ENCODE results near the gene RGS19.
A peak's percentile ranks its signal among the peaks of the same experiment; 100 is the strongest.

RGS19 gene

GRCh38 chr20:64050261-64051032 is 28.9 kb downstream of the RGS19 start:
- CTCF ChIA-PET, result interaction anchor here (1.1 to 15.2 kb wide), 5 partner anchors 12 to 58 kb away, joined by 3 to 187 read pairs (median 5); partner anchors contain the start of genes C20orf204 and NPBWR2
- WGBS (ENCODE audit: insufficient coverage), result 52% methylated on average over 15 of the region's 23 CpGs

GRCh38 chr20:64049878-64050260 is 29.4 kb downstream of the RGS19 start:
- Histone ChIP-seq H3K4me3 (ENCODE audit: control insufficient read depth in 1 of 7, extremely low read depth in 1 of 7, insufficient read depth in 4 of 7, low read depth in 2 of 7, low read length in 6 of 7) (peak overlapping the region in 5 of 7 experiments; percentile 20 to 67 (median 50)), H3K27me3 (replicated peaks in 2 of 5; ENCODE audit: control insufficient read depth in 4 of 5, insufficient read depth in 5 of 5, low read length in 4 of 5) (peaks cover 0 to 30% (median 0%) of the 10 kb centered on the region in 5 experiments), H3K9me3 (ENCODE audit: control extremely low read depth in 1 of 5, control insufficient read depth in 4 of 5, insufficient read depth in 2 of 5, low read depth in 1 of 5, low read length in 4 of 5) (no peaks in the 10 kb centered on the region), H3K36me3 (ENCODE audit: control insufficient read depth in 4 of 4, insufficient read depth in 4 of 4, low read length in 3 of 4) (peaks cover 0 to 4% (median 0%) of the 10 kb centered on the region in 4 experiments), H3K4me1 (ENCODE audit: control extremely low read depth in 1 of 4, control insufficient read depth in 4 of 4, insufficient read depth in 4 of 4, low read length in 3 of 4) (peaks cover 2 to 89% (median 65%) of the 10 kb centered on the region in 4 experiments), H3K27ac (ENCODE audit: insufficient read depth in 1 of 2, low read depth in 1 of 2, low read length in 2 of 2, poor library complexity in 1 of 2, severe bottlenecking in 2 of 2) (peak overlapping the region in 1 of 2 experiments; percentile 61)
- ChIA-PET CTCF (interaction anchor here (1.1 to 15.2 kb wide), 5 partner anchors 11 to 58 kb away, joined by 3 to 187 read pairs (median 5); partner anchors contain the start of genes C20orf204 and NPBWR2), POLR2A (interaction anchor here (0.6 kb wide), 1 partner anchor 11 kb away, joined by 3 read pairs; no protein-coding TSS in a partner anchor)
- 8% methylated on average over 13 of the region's 16 CpGs for WGBS (ENCODE audit: insufficient coverage)
- no peak for DNase-seq

More at GRCh38 chr20:64050261-64051032, 28.9 kb downstream of the RGS19 start:
- POLR2A ChIA-PET, result no interaction called here
- peaks cover 0 to 4% (median 0%) of the 10 kb centered on the region in 4 experiments for H3K36me3 ChIP-seq (ENCODE audit: control insufficient read depth in 4 of 4, insufficient read depth in 4 of 4, low read length in 3 of 4)
- H3K27me3 ChIP-seq (replicated peaks in 2 of 5; ENCODE audit: control insufficient read depth in 4 of 5, insufficient read depth in 5 of 5, low read length in 4 of 5), result peaks cover 0 to 30% (median 0%) of the 10 kb centered on the region in 5 experiments
- H3K4me3 ChIP-seq (ENCODE audit: control insufficient read depth in 1 of 7, extremely low read depth in 1 of 7, insufficient read depth in 4 of 7, low read depth in 2 of 7, low read length in 6 of 7), result peak overlapping the region in 5 of 7 experiments; percentile 20 to 67 (median 50)
- peak in 1 of 3 donors; percentile 46 for DNase-seq
- no peaks in the 10 kb centered on the region for H3K9me3 ChIP-seq (ENCODE audit: control extremely low read depth in 1 of 5, control insufficient read depth in 4 of 5, insufficient read depth in 2 of 5, low read depth in 1 of 5, low read length in 4 of 5)
- peak overlapping the region in 1 of 2 experiments; percentile 61 for H3K27ac ChIP-seq (ENCODE audit: insufficient read depth in 1 of 2, low read depth in 1 of 2, low read length in 2 of 2, poor library complexity in 1 of 2, severe bottlenecking in 2 of 2)
- H3K4me1 ChIP-seq (ENCODE audit: control extremely low read depth in 1 of 4, control insufficient read depth in 4 of 4, insufficient read depth in 4 of 4, low read length in 3 of 4), result peaks cover 2 to 89% (median 67%) of the 10 kb centered on the region in 4 experiments

GRCh38 chr20:64049060-64049877 is 30.0 kb downstream of the RGS19 start, which contains the start of gene SOX18:
Gene SOX18, minus strand, starts transcription at chr20:64049639. Its CDS starts 123 bp downstream, at chr20:64049516.
- Histone ChIP-seq H3K27me3 (replicated peaks in 2 of 5; ENCODE audit: control insufficient read depth in 4 of 5, insufficient read depth in 5 of 5, low read length in 4 of 5) (peaks cover 0 to 30% (median 0%) of the 10 kb centered on the region in 5 experiments), H3K27ac (ENCODE audit: insufficient read depth in 1 of 2, low read depth in 1 of 2, low read length in 2 of 2, poor library complexity in 1 of 2, severe bottlenecking in 2 of 2) (peak within 1 kb of the TSS in 1 of 2 experiments; percentile 61), H3K36me3 (ENCODE audit: control insufficient read depth in 4 of 4, insufficient read depth in 4 of 4, low read length in 3 of 4) (peaks cover 0 to 4% (median 0%) of the 10 kb centered on the region in 4 experiments), H3K4me3 (ENCODE audit: control insufficient read depth in 1 of 7, extremely low read depth in 1 of 7, insufficient read depth in 4 of 7, low read depth in 2 of 7, low read length in 6 of 7) (peak within 1 kb of the TSS in 5 of 7 experiments; percentile 40 to 67 (median 51)), H3K9me3 (ENCODE audit: control extremely low read depth in 1 of 5, control insufficient read depth in 4 of 5, insufficient read depth in 2 of 5, low read depth in 1 of 5, low read length in 4 of 5) (no peaks in the 10 kb centered on the region), H3K4me1 (ENCODE audit: control extremely low read depth in 1 of 4, control insufficient read depth in 4 of 4, insufficient read depth in 4 of 4, low read length in 3 of 4) (peaks cover 0 to 88% (median 65%) of the 10 kb centered on the region in 4 experiments)
- peak in 2 of 3 donors; percentile 50 to 56 for DNase-seq
- ChIA-PET CTCF (interaction anchor here (1.3 to 15.2 kb wide), 3 partner anchors 10 to 21 kb away, joined by 3 to 187 read pairs (median 37); partner anchors contain the start of gene C20orf204), POLR2A (interaction anchor here (0.6 kb wide), 1 partner anchor 10 kb away, joined by 3 read pairs; no protein-coding TSS in a partner anchor)
- WGBS (ENCODE audit: insufficient coverage), result under 1% methylated on average over 46 of the region's 111 CpGs

GRCh38 chr20:64048402-64049044 is 30.8 kb downstream of the RGS19 start:
- Histone ChIP-seq H3K9me3 (ENCODE audit: control extremely low read depth in 1 of 5, control insufficient read depth in 4 of 5, insufficient read depth in 2 of 5, low read depth in 1 of 5, low read length in 4 of 5) (no peaks in the 10 kb centered on the region), H3K27me3 (replicated peaks in 2 of 5; ENCODE audit: control insufficient read depth in 4 of 5, insufficient read depth in 5 of 5, low read length in 4 of 5) (peaks cover 0 to 30% (median 0%) of the 10 kb centered on the region in 5 experiments), H3K4me3 (ENCODE audit: control insufficient read depth in 1 of 7, extremely low read depth in 1 of 7, insufficient read depth in 4 of 7, low read depth in 2 of 7, low read length in 6 of 7) (peak overlapping the region in 4 of 7 experiments; percentile 28 to 61 (median 41)), H3K4me1 (ENCODE audit: control extremely low read depth in 1 of 4, control insufficient read depth in 4 of 4, insufficient read depth in 4 of 4, low read length in 3 of 4) (peaks cover 0 to 81% (median 58%) of the 10 kb centered on the region in 4 experiments), H3K27ac (ENCODE audit: insufficient read depth in 1 of 2, low read depth in 1 of 2, low read length in 2 of 2, poor library complexity in 1 of 2, severe bottlenecking in 2 of 2) (no peak overlapping the region), H3K36me3 (ENCODE audit: control insufficient read depth in 4 of 4, insufficient read depth in 4 of 4, low read length in 3 of 4) (peaks cover 0 to 4% (median 0%) of the 10 kb centered on the region in 4 experiments)
- ChIA-PET POLR2A (no interaction called here), CTCF (interaction anchor here (15.2 kb wide), 1 partner anchor 10 kb away, joined by 187 read pairs; the partner anchor contains the start of gene C20orf204)
- peak in 1 of 3 donors; percentile 41 for DNase-seq
- 17% methylated on average over 74 of the region's 101 CpGs for whole genome bisulfite sequencing (ENCODE audit: insufficient coverage)

GRCh38 chr20:64047968-64048401 is 31.3 kb downstream of the RGS19 start:
- WGBS (ENCODE audit: insufficient coverage), result 46% methylated on average over 39 of the region's 49 CpGs
- Histone ChIP-seq H3K27ac (ENCODE audit: insufficient read depth in 1 of 2, low read depth in 1 of 2, low read length in 2 of 2, poor library complexity in 1 of 2, severe bottlenecking in 2 of 2) (no peak overlapping the region), H3K9me3 (ENCODE audit: control extremely low read depth in 1 of 5, control insufficient read depth in 4 of 5, insufficient read depth in 2 of 5, low read depth in 1 of 5, low read length in 4 of 5) (no peaks in the 10 kb centered on the region), H3K4me1 (ENCODE audit: control extremely low read depth in 1 of 4, control insufficient read depth in 4 of 4, insufficient read depth in 4 of 4, low read length in 3 of 4) (peaks cover 0 to 76% (median 53%) of the 10 kb centered on the region in 4 experiments), H3K27me3 (replicated peaks in 2 of 5; ENCODE audit: control insufficient read depth in 4 of 5, insufficient read depth in 5 of 5, low read length in 4 of 5) (peaks cover 0 to 30% (median 0%) of the 10 kb centered on the region in 5 experiments), H3K4me3 (ENCODE audit: control insufficient read depth in 1 of 7, extremely low read depth in 1 of 7, insufficient read depth in 4 of 7, low read depth in 2 of 7, low read length in 6 of 7) (peak overlapping the region in 3 of 7 experiments; percentile 16 to 51 (median 31)), H3K36me3 (ENCODE audit: control insufficient read depth in 4 of 4, insufficient read depth in 4 of 4, low read length in 3 of 4) (peaks cover 0 to 4% (median 0%) of the 10 kb centered on the region in 4 experiments)
- peak in 2 of 3 donors; percentile 42 to 58 for DNase-seq
- ChIA-PET CTCF (interaction anchor here (15.2 kb wide), 1 partner anchor 9 kb away, joined by 187 read pairs; the partner anchor contains the start of gene C20orf204), POLR2A (no interaction called here)

GRCh38 chr20:64047046-64047389 is 32.3 kb downstream of the RGS19 start:
- Histone ChIP-seq H3K4me3 (ENCODE audit: control insufficient read depth in 1 of 7, extremely low read depth in 1 of 7, insufficient read depth in 4 of 7, low read depth in 2 of 7, low read length in 6 of 7) (no peak overlapping the region), H3K36me3 (ENCODE audit: control insufficient read depth in 4 of 4, insufficient read depth in 4 of 4, low read length in 3 of 4) (peaks cover 0 to 4% (median 0%) of the 10 kb centered on the region in 4 experiments), H3K27me3 (replicated peaks in 2 of 5; ENCODE audit: control insufficient read depth in 4 of 5, insufficient read depth in 5 of 5, low read length in 4 of 5) (peaks cover 0 to 30% (median 0%) of the 10 kb centered on the region in 5 experiments), H3K4me1 (ENCODE audit: control extremely low read depth in 1 of 4, control insufficient read depth in 4 of 4, insufficient read depth in 4 of 4, low read length in 3 of 4) (peaks cover 0 to 71% (median 50%) of the 10 kb centered on the region in 4 experiments), H3K27ac (ENCODE audit: insufficient read depth in 1 of 2, low read depth in 1 of 2, low read length in 2 of 2, poor library complexity in 1 of 2, severe bottlenecking in 2 of 2) (no peak overlapping the region), H3K9me3 (ENCODE audit: control extremely low read depth in 1 of 5, control insufficient read depth in 4 of 5, insufficient read depth in 2 of 5, low read depth in 1 of 5, low read length in 4 of 5) (no peaks in the 10 kb centered on the region)
- ChIA-PET POLR2A (no interaction called here), CTCF (no interaction called here)
- 96% methylated on average over 5 of the region's 8 CpGs for WGBS (ENCODE audit: insufficient coverage)
- no peak for DNase-seq
